ENCODE measurements around the gene FLVCR2. TPM values are rescaled to one million over a fixed set of nuclear protein-coding genes. Genes with fewer than 3 reads are reported as not detected.

FLVCR2 gene
- total and polyA plus RNA-seq, 2 of the 13 experiments (the other 11 are each of a cell fraction or from before 2014, with no cell fraction given) = 9.9 to 10.5 TPM

- TF ChIP-seq AHDC1 (CRISPR knock-in tag; IDR thresholded peaks at IDR 0.05; ENCODE audit: borderline replicate concordance) (no peak), ZNF263 (CRISPR knock-in tag; IDR thresholded peaks at IDR 0.05) (peak; percentile 26; the same call in 1 of the 2 replicates), ZNF7 (CRISPR knock-in tag; IDR thresholded peaks at IDR 0.05) (peak; percentile 91), SRSF1 (optimal IDR thresholded peaks at IDR 0.05; ENCODE audit: low read depth, low read length) (no peak), CC2D1A (CRISPR knock-in tag; IDR thresholded peaks at IDR 0.05) (no peak), GMEB1 (CRISPR knock-in tag; IDR thresholded peaks at IDR 0.05; ENCODE audit: borderline replicate concordance) (no peak), ATM (IDR thresholded peaks at IDR 0.05; ENCODE audit: borderline replicate concordance) (no peak), ZNF710 (CRISPR knock-in tag; IDR thresholded peaks at IDR 0.05; ENCODE audit: borderline replicate concordance) (peak; percentile 94), FOXJ3 (CRISPR knock-in tag; IDR thresholded peaks at IDR 0.05; ENCODE audit: borderline replicate concordance) (peak; percentile 83; the same call in 1 of the 2 replicates), HES4 (CRISPR knock-in tag; IDR thresholded peaks at IDR 0.05; ENCODE audit: borderline replicate concordance) (no peak), KDM6A (CRISPR knock-in tag; IDR thresholded peaks at IDR 0.05; ENCODE audit: low read depth) (peak; percentile 63; the same call in 1 of the 2 replicates)
- TF ChIP-seq, protein P1, sequence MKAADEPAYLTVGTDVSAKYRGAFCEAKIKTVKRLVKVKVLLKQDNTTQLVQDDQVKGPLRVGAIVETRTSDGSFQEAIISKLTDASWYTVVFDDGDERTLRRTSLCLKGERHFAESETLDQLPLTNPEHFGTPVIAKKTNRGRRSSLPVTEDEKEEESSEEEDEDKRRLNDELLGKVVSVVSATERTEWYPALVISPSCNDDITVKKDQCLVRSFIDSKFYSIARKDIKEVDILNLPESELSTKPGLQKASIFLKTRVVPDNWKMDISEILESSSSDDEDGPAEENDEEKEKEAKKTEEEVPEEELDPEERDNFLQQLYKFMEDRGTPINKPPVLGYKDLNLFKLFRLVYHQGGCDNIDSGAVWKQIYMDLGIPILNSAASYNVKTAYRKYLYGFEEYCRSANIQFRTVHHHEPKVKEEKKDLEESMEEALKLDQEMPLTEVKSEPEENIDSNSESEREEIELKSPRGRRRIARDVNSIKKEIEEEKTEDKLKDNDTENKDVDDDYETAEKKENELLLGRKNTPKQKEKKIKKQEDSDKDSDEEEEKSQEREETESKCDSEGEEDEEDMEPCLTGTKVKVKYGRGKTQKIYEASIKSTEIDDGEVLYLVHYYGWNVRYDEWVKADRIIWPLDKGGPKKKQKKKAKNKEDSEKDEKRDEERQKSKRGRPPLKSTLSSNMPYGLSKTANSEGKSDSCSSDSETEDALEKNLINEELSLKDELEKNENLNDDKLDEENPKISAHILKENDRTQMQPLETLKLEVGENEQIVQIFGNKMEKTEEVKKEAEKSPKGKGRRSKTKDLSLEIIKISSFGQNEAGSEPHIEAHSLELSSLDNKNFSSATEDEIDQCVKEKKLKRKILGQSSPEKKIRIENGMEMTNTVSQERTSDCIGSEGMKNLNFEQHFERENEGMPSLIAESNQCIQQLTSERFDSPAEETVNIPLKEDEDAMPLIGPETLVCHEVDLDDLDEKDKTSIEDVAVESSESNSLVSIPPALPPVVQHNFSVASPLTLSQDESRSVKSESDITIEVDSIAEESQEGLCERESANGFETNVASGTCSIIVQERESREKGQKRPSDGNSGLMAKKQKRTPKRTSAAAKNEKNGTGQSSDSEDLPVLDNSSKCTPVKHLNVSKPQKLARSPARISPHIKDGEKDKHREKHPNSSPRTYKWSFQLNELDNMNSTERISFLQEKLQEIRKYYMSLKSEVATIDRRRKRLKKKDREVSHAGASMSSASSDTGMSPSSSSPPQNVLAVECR (CRISPR knock-in tag; IDR thresholded peaks at IDR 0.05; ENCODE audit: borderline replicate concordance) = peak; percentile 44; the same call in 1 of the 2 replicates
- TF ChIP-seq, protein P2, sequence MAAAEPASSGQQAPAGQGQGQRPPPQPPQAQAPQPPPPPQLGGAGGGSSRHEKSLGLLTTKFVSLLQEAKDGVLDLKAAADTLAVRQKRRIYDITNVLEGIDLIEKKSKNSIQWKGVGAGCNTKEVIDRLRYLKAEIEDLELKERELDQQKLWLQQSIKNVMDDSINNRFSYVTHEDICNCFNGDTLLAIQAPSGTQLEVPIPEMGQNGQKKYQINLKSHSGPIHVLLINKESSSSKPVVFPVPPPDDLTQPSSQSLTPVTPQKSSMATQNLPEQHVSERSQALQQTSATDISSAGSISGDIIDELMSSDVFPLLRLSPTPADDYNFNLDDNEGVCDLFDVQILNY (CRISPR knock-in tag; conservative IDR thresholded peaks at IDR 0.05) = no peak
Observed at GRCh38 chr14:75650253-75651058, 72.0 kb downstream of the FLVCR2 start (continued).

Data from HepG2 (cell line).